GM23248 (cell line): ENCODE measurements around the gene MAU2. TPM values are rescaled to one million over a fixed set of nuclear protein-coding genes. Genes with fewer than 3 reads are reported as not detected.
"Not testable (repeated sequence)": the region's sequence is repeated elsewhere in the genome, so short reads cannot be mapped to it uniquely, and the experiment has no call there.

ENCODE experiments used
- DNase-seq: peaks from one replicate; pipeline ENCODE4 v3.0.0-alpha.2; 2015
- H2AFZ ChIP-seq: fragments of 200-600 bp; sonication (generic); 2 replicates; pipeline ENCODE4 v1.6.1; 2016; ENCODE audit warnings: antibody characterized with exemption
- H3F3A ChIP-seq: fragments of 200-600 bp; sonication (generic); 2 replicates; pipeline ENCODE4 v1.6.1; 2016; ENCODE audit warnings: mild to moderate bottlenecking, antibody characterized with exemption, mixed run types; ENCODE audit not compliant: insufficient read depth
- H3K27ac ChIP-seq: fragments of 200-600 bp; sonication (generic); 2 replicates; pipeline ENCODE4 v1.5.1; 2016; ENCODE audit warnings: mild to moderate bottlenecking
- H3K27me3 ChIP-seq: fragments of 200-600 bp; sonication (generic); replicated peaks from 2 replicates; pipeline ENCODE4 v1.6.1; 2016; ENCODE audit warnings: mild to moderate bottlenecking; ENCODE audit not compliant: insufficient read depth
- H3K36me3 ChIP-seq: fragments of 200-600 bp; sonication (generic); 2 replicates; pipeline ENCODE4 v1.6.1; 2016; ENCODE audit warnings: low read depth, mild to moderate bottlenecking
- H3K4me1 ChIP-seq: fragments of 200-600 bp; sonication (generic); 2 replicates; pipeline ENCODE4 v1.6.1; 2016; ENCODE audit warnings: mild to moderate bottlenecking; ENCODE audit not compliant: insufficient read depth
- H3K4me2 ChIP-seq: fragments of 200-600 bp; sonication (generic); one replicate; pipeline ENCODE4 v1.6.1; 2016; ENCODE audit warnings: mild to moderate bottlenecking; ENCODE audit not compliant: unreplicated experiment
- H3K4me3 ChIP-seq: fragments of 200-600 bp; sonication (generic); 2 replicates; pipeline ENCODE4 v1.5.1; 2016; ENCODE audit warnings: mild to moderate bottlenecking
- H3K79me2 ChIP-seq: fragments of 200-600 bp; sonication (generic); 2 replicates; pipeline ENCODE4 v1.6.1; 2016; ENCODE audit warnings: mild to moderate bottlenecking; ENCODE audit not compliant: insufficient read depth
- H3K9ac ChIP-seq: fragments of 200-600 bp; sonication (generic); 2 replicates; pipeline ENCODE4 v1.6.1; 2016; ENCODE audit warnings: mild to moderate bottlenecking
- H3K9me2 ChIP-seq: fragments of 200-600 bp; sonication (generic); 2 replicates; pipeline ENCODE4 v1.6.1; 2016; ENCODE audit warnings: mixed run types, mild to moderate bottlenecking, moderate library complexity; ENCODE audit not compliant: insufficient read depth
- H3K9me3 ChIP-seq: fragments of 200-600 bp; sonication (generic); one replicate; pipeline ENCODE4 v1.6.1; 2017; ENCODE audit warnings: low read depth
- H4K20me1 ChIP-seq: fragments of 200-600 bp; sonication (generic); 2 replicates; pipeline ENCODE4 v1.6.0; 2016; ENCODE audit not compliant: insufficient read depth
- EZH2 ChIP-seq: fragments of 200-600 bp; sonication (generic); IDR thresholded peaks from 2 replicates; pipeline ENCODE4 v1.6.1; 2018; ENCODE audit warnings: antibody characterized with exemption, mild to moderate bottlenecking; ENCODE audit not compliant: insufficient read depth, poor library complexity, severe bottlenecking
- EZH2phosphoT487 ChIP-seq: fragments of 200-600 bp; sonication (generic); IDR thresholded peaks from 2 replicates; pipeline ENCODE4 v1.6.1; 2018; ENCODE audit warnings: antibody characterized with exemption, moderate library complexity, mild to moderate bottlenecking, low read depth; ENCODE audit not compliant: insufficient read depth
- WGBS, 2 experiments: methylation state at CpG; one replicate each; pipeline ENCODE4 v1.1.6; 2015 to 2017; ENCODE audit warnings: low lambda C conversion rate in 2 of 2, low coverage in 1 of 2; ENCODE audit errors: missing lambda C conversion rate in 2 of 2; 5-methylcytosine and 5-hydroxymethylcytosine counted together
- in situ Hi-C: fragments of 300-500 bp; cut with MboI; formaldehyde crosslinking; loops from 2 replicates; pipeline ENCODE4 v1.15.0; 2020
- polyA plus RNA-seq: library from polyadenylated mRNA; unstranded; fragments of >200 nt; fragmentation: Nextera tagmentation; extraction: Ambion mirVana; gene quantifications from 2 replicates; pipeline ENCODE4 v1.2.1, GENCODE V29; 2016
- total RNA-seq: library from RNA; depleted of rRNA; stranded (reverse); fragments of >200 nt; shearing (Covaris generic); gene quantifications from 2 replicates; pipeline ENCODE4 v1.2.3, GENCODE V29; 2014

MAU2 gene
- total and polyA plus RNA-seq, 2 experiments from 2014 or later, result 23.0 to 25.4 TPM

- no peaks in the 10 kb centered on the region for H3K79me2 ChIP-seq
- WGBS, 2 experiments, result 85 to 87% methylated on average over 6 to 7 of the region's 7 CpGs
- H3K27me3 ChIP-seq, result no peaks in the 10 kb centered on the region
- H3K9ac ChIP-seq, result no peak overlapping the region
- H3K9me2 ChIP-seq, result no peaks in the 10 kb centered on the region
- H3K4me1 ChIP-seq, result no peaks in the 10 kb centered on the region
- no peaks in the 10 kb centered on the region for H3K9me3 ChIP-seq
- TF ChIP-seq EZH2phosphoT487, result no peak
- TF ChIP-seq EZH2, result no peak
- no peak for DNase-seq
- H3F3A ChIP-seq, result peaks cover 5% of the 10 kb centered on the region; the same call in 1 of the 2 replicates
- no peaks in the 10 kb centered on the region for H3K36me3 ChIP-seq
- in situ Hi-C loops, result loop anchor here (10.0 kb wide), 1 partner anchor 127 kb away; no protein-coding TSS in a partner anchor
- H3K4me3 ChIP-seq, result no peak overlapping the region
- H2AFZ ChIP-seq, result no peak overlapping the region
- H4K20me1 ChIP-seq, result no peaks in the 10 kb centered on the region
- no peak overlapping the region for H3K27ac ChIP-seq
- H3K4me2 ChIP-seq, result no peak overlapping the region
Measured at GRCh38 chr19:19368087-19368486, 47.5 kb downstream of the MAU2 start.

GRCh38 chr19:19371059-19371458 is 50.4 kb downstream of the MAU2 start:
- no peaks in the 10 kb centered on the region for H3K36me3 ChIP-seq
- H3K9ac ChIP-seq, result no peak overlapping the region
- H3K79me2 ChIP-seq, result no peaks in the 10 kb centered on the region
- H2AFZ ChIP-seq, result peak overlapping the region; percentile 62
- no peaks in the 10 kb centered on the region for H3K27me3 ChIP-seq
- DNase-seq, result peak; percentile 34
- no peak overlapping the region for H3K4me3 ChIP-seq
- TF ChIP-seq EZH2, result no peak
- TF ChIP-seq EZH2phosphoT487, result no peak
- H3F3A ChIP-seq, result peaks cover 5% of the 10 kb centered on the region; the same call in 1 of the 2 replicates
- WGBS, 2 experiments, result 51 to 59% methylated on average over 8 of the region's 8 CpGs
- no peaks in the 10 kb centered on the region for H3K4me1 ChIP-seq
- no peaks in the 10 kb centered on the region for H3K9me3 ChIP-seq
- H3K4me2 ChIP-seq, result no peak overlapping the region
- H3K27ac ChIP-seq, result no peak overlapping the region
- in situ Hi-C loops, result no loop called here
- H3K9me2 ChIP-seq, result no peaks in the 10 kb centered on the region
- no peaks in the 10 kb centered on the region for H4K20me1 ChIP-seq

GRCh38 chr19:19372656-19373416 is 52.2 kb downstream of the MAU2 start:
- WGBS, 2 experiments, result 55 to 57% methylated on average over 8 of the region's 8 CpGs
- H3K4me2 ChIP-seq, result no peak overlapping the region

GRCh38 chr19:19379527-19379926 is 58.9 kb downstream of the MAU2 start:
- 17 to 19% methylated on average over 2 of the region's 2 CpGs for WGBS, 2 experiments
- H4K20me1 ChIP-seq, result no peaks in the 10 kb centered on the region
- no peak overlapping the region for H2AFZ ChIP-seq
- H3K79me2 ChIP-seq, result peaks cover 4% of the 10 kb centered on the region; the same call in 1 of the 2 replicates
- in situ Hi-C loops, result no loop called here
- no peak overlapping the region for H3K9ac ChIP-seq
- no peaks in the 10 kb centered on the region for H3F3A ChIP-seq
- DNase-seq, result no peak
- no peaks in the 10 kb centered on the region for H3K27me3 ChIP-seq
- H3K36me3 ChIP-seq, result no peaks in the 10 kb centered on the region
- peaks cover 3% of the 10 kb centered on the region for H3K4me1 ChIP-seq
- no peak for TF ChIP-seq EZH2
- TF ChIP-seq EZH2phosphoT487, result no peak
- no peak overlapping the region for H3K27ac ChIP-seq
- no peak overlapping the region for H3K4me3 ChIP-seq
- H3K9me3 ChIP-seq, result no peaks in the 10 kb centered on the region
- no peak overlapping the region for H3K4me2 ChIP-seq
- H3K9me2 ChIP-seq, result no peaks in the 10 kb centered on the region

More at GRCh38 chr19:19372656-19373416, 52.2 kb downstream of the MAU2 start:
- peak; percentile 76 for DNase-seq
- no peak for TF ChIP-seq EZH2
- TF ChIP-seq EZH2phosphoT487, result no peak
- Histone ChIP-seq H4K20me1 (no peaks in the 10 kb centered on the region), H3K27me3 (no peaks in the 10 kb centered on the region), H3K79me2 (no peaks in the 10 kb centered on the region), H2AFZ (peak overlapping the region; percentile 89), H3K27ac (peak overlapping the region; percentile 35; the same call in 1 of the 2 replicates), H3F3A (peaks cover 5% of the 10 kb centered on the region; the same call in 1 of the 2 replicates), H3K9ac (no peak overlapping the region), H3K4me1 (no peaks in the 10 kb centered on the region), H3K36me3 (no peaks in the 10 kb centered on the region), H3K4me3 (peak overlapping the region; percentile 27; the same call in 1 of the 2 replicates), H3K9me2 (no peaks in the 10 kb centered on the region), H3K9me3 (no peaks in the 10 kb centered on the region)
- in situ Hi-C loops, result no loop called here

- H3K79me2 ChIP-seq, H3K27ac ChIP-seq, H3F3A ChIP-seq, DNase-seq, H3K4me1 ChIP-seq, H3K9me3 ChIP-seq, H3K27me3 ChIP-seq, H3K9ac ChIP-seq, H3K4me2 ChIP-seq, H4K20me1 ChIP-seq, in situ Hi-C loops, H3K4me3 ChIP-seq, H3K36me3 ChIP-seq, H2AFZ ChIP-seq, H3K9me2 ChIP-seq: not testable (repeated sequence)
- 94 to 95% methylated on average over 12 of the region's 12 CpGs for WGBS, 2 experiments
Measured at GRCh38 chr19:19380316-19380715, 59.7 kb downstream of the MAU2 start.
